HG02852 (cell line): ENCODE measurements around the gene SGCA.

ENCODE experiments used
- ATAC-seq: cut with Tn5 transposase; IDR thresholded peaks from one replicate; pipeline ENCODE4 v1.9.1; 2021; ENCODE audit warnings: mild to moderate bottlenecking, moderate library complexity; ENCODE audit not compliant: unreplicated experiment

Gene SGCA

GRCh38 chr17:50134206-50135110, 31.3 kb upstream of the SGCA start:
- ATAC-seq: no peak

GRCh38 chr17:50135316-50136095, 30.3 kb upstream of the SGCA start:
- ATAC-seq: no peak

- no peak for ATAC-seq
These were observed 29.6 kb upstream of the SGCA start for GRCh38 chr17:50136096-50136687.

GRCh38 chr17:50137042-50137441, 28.8 kb upstream of the SGCA start:
- ATAC-seq: no peak

GRCh38 chr17:50139185-50139783, 26.5 kb upstream of the SGCA start:
- no peak for ATAC-seq

- peak; percentile 64 for ATAC-seq
These were observed 25.6 kb upstream of the SGCA start for GRCh38 chr17:50139950-50140885.

- no peak for ATAC-seq
These were observed 24.6 kb upstream of the SGCA start for GRCh38 chr17:50141026-50141744.

GRCh38 chr17:50141745-50142110, 24.1 kb upstream of the SGCA start:
- no peak for ATAC-seq

- no peak for ATAC-seq
These were observed 22.2 kb upstream of the SGCA start for GRCh38 chr17:50143461-50144176.

GRCh38 chr17:50144355-50144754, 21.4 kb upstream of the SGCA start:
- ATAC-seq: no peak

- no peak for ATAC-seq
These were observed 20.8 kb upstream of the SGCA start for GRCh38 chr17:50144845-50145531.

- no peak for ATAC-seq
These were observed 20.1 kb upstream of the SGCA start for GRCh38 chr17:50145532-50146229.

- ATAC-seq: no peak
These were observed 19.4 kb upstream of the SGCA start for GRCh38 chr17:50146230-50146926.

GRCh38 chr17:50146927-50147665, 18.7 kb upstream of the SGCA start:
- ATAC-seq: no peak

GRCh38 chr17:50147841-50148225, 18.0 kb upstream of the SGCA start:
- no peak for ATAC-seq
